Activated CD4-positive, alpha-beta T cell treated with anti-CD3 and anti-CD28 coated beads, Interleukin-2, Interleukin-4, amounts not matched to agents 100 ng/mL and 50 ng/mL, durations not matched to agents 16 hours and 8 hours (primary cell): ENCODE results near the gene ZNF638.

Experiments used
- DNase-seq: peaks from one replicate; pipeline ENCODE4 v3.0.0-alpha.2; 2020; ENCODE audit warnings: low spot score

ZNF638 gene

DNA sequence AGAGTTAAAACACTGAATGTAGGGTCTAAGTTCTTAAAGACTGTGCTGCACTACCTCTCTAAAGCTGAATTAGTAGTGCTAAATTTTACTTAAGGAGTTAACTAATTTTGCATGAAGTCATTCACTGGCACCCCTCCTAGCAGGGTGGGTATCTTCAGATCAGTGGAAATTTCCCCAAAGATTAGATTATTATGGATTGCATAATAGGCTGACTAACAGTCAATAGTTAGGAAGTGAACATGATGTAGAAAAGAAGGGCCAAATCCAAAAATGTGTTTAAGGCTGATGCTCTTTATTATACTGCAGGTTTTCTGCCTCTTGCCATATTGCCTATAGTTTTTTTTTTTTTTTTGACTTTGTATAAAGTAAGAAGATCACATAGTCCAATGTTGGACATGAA lies 5.2 kb downstream of the ZNF638 start:
- DNase-seq: no peak

DNA sequence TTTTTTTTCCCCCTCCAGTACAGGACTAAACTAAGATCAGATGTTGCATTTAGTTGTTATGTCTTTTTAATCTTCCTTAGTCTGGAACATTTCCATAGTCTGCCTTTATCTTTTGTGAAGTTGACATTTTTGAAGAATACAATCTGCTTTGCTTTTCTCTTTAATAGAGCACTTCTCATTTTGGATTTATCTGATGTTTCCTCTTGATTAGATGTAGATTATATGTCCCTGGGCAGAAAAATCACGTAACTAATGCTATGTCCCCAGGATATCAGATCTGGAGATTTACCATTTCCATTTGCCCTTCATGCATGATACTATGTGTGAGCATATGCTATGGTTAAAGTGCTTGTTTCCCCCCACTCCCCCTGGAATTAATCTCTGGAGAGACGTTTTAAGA lies 6.2 kb downstream of the ZNF638 start:
- DNase-seq: no peak

DNA sequence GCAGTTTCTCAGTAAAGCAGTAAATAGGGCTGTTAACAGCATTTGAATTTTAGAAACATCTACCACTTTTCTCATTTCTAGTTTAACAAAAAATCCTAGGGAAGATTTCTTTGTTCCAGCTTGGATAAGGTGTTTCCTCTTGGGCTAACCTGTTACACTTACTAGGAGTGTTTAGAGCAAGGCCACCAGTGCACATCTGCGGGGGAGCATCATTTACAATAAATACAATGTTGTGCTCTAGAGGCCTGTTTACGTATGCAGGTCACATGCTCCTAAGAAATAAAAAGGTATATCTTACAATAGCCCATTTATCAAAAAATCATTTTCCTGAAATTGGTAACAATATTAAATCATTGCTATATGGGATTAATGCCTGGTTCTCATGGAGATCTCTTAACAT lies 8.1 kb downstream of the ZNF638 start:
- DNase-seq: no peak

DNA sequence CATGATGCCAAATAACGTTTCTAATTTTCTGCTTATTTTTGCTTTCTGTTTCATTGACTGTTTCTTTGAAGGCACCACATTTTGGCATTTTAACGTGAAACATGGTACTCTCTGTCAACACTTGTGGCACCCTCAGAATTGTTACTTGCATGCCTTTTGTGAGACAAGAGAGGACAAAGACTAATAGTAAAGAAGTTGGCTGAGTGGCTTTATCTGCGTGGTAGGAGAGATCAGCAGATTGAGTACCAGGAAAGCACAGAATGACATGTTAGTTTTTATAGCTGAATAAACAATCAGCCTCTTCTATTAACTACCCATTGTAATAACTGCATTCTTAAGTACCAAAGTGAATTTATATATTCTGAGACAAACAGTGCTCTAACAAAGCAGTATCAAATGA lies 8.6 kb downstream of the ZNF638 start:
- DNase-seq: no peak

DNA sequence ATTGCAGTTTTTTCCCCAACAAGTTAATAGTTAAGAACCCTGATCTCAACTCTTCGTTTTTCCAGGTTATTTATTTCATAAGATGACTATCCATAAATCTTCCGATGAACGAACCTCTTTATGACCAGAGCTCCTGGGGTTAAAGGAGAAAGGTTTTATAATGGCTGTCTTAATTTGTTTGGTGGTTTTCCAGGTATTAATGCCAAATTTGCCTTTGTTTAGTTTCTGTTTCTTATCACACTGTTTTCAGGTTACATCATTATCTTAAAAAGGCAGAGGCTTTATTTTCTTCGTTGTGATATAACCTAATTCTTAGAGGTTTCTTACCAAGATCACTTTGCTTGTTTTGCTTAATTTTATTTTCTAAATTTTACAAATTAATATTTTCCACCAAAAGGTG lies 10.1 kb downstream of the ZNF638 start:
- DNase-seq: no peak

DNA sequence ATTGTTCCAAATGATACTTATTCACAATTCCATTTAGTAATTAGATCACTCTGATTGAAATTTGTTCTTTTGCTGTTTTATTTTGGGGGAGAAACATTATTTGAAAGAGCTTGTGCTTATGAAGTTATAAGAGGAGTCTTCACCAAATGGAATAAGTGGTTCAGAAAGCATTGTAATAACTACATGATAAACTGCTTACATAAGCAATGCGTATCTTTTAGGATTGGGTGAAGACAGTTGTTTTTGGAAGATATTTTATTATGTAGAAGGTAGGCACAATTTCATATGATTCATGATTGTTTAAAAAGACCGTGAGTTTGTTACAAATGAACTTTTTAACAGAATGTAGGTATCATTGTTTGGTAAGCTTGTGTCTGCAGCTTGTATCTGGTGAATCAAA lies 14.5 kb downstream of the ZNF638 start:
- DNase-seq: no peak

DNA sequence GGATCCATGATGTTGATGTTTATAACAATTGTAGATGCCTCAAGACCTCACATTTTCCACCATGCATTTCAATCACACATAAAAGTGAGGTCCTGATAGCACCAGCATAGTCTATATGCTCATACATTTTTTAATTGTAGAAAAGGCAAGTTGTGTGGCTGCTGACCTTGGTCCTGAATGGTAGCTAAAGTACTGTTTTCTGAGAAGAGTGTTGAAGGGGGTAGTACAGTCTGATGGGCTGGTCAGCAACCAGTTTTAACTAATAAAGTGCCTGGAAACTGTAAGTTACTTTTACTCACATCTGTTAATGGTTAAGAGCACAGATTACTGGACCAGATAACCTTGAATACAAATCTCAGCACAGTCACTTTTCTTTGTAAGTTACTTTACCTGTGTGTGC lies 15.9 kb downstream of the ZNF638 start:
- no peak for DNase-seq

DNA sequence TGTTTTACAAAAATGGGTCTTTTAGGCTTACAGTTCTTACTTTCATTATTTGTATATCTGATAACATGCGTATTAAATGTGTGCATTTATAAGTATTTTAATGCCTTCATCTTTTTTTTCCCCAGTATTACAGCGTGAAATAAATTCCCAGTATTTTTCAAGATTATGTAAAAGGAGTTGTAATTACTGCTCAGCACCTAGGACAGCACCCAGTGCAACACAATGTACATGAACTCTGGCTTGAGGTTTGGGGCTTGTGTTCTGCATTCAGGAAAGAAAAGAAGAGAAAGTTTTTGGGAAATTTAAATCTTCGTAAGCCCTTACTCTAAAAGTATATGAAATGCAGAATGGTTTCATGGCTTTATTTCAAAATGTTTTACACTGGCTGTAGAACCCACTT lies 16.7 kb downstream of the ZNF638 start:
- no peak for DNase-seq

DNA sequence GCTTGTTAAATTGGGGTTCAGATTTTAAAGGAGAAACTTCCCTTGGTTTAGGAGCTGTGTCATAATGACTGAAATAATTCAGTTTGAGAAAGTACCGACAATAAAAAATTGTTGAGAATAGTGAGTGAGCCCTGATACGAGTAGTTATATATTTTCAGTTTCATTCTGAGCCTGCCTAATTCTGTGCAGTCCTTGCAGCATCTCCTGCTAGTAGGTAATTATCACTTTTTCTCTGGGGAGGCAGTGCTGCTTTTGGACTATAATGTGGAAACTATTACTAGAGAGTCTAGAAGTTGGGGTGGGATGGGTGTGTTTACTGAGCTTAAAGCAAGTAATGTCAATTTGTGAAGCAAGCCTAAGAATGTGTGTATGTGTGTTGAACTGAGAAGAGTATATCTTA lies 21.7 kb downstream of the ZNF638 start:
- peak; percentile 39 for DNase-seq

DNA sequence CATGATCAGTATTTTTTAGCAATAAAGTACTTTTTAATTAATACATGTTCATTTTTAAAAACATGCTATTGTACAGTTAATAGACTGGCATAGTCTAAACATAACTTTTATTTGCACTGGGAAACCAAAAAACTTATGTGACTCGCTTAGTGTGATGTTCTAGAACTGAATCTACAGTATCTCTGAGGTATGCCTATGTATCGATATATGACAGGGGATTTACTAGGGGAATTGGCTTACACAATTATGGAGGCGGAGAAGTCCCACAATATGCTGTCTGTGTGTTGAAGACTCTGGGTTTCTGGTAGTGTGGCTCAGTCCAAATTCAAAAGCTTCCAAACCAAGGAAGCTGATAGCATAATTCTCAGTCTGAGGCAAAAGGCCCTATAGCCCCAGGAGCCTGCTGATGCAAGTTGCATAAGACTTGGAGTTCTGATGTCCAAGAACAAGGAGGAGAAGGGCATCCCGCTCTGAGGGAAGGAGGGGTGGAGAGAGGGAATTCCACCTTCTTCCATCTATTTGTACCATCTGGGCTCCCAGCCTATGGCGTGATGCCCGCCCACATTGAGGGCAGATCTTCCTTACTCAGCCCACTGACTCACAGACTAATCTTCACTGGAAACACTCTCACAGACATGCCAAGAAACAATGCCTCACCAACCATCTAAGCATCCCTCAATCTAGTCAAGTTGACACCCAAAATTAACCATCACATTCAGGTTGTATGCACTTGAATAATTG lies 27.5 kb downstream of the ZNF638 start:
- no peak for DNase-seq

DNA sequence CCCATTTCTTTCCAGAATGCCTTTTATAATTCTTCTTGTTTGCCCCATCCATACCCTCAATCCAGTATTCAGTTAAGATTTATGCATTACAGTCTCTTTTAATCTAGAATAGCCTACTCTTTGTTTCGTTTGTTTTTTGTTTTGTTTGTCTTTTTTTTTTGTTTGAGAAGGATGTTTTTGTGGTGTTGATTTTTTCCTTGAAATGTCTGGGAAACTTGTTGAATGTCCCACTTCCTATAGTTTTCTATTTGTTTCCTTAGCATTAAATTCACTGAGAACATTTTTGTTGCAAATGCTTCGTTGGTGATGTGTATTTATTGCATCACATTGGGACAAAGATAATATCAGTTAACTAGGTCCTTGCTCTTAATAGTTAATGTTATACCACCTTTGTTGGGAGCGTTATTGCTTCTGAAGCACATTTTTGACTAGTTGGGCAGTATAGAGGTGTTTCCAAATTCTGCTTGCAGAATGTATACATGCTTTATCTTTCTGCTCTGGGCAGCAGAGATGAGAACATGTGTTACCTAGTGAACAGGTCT lies 28.9 kb downstream of the ZNF638 start:
- no peak for DNase-seq

DNA sequence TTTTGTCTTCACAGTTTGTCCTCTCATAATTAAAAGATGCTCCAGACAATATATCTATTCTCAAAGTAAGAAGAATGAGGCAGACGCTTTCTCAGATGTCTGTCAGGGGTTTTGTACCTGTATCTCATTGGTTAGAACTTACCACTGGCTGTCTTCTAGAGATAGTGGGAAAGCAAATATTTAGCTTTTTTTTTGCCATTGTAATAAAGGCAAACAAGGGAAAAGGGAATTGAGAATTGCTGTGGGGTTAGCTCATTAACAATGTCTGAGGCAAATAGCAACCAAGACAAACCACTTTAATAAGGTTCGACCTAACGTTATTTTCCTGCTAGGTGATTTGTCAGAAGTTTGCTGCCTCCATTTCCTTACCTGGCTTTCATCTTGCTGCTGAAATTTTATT lies 30.0 kb downstream of the ZNF638 start:
- no peak for DNase-seq

DNA sequence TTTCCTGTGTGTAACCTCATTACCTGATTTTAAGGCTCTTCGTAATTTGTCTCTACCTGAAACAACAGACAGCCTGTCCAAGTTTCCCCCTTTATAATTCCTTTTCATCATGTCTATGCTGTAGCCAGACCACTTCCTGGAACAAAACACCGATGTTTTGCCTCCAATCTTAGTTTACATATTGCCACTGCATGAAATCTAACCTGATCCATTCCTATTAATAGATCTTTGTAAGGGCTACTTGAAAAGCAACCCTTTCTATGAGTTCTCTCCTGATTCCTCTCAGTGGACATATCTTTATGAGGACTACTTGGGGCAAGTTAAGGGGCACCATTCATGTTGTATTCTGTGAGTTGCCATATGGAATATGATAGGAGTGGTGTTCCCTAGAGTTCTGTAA lies 30.9 kb downstream of the ZNF638 start:
- no peak for DNase-seq

DNA sequence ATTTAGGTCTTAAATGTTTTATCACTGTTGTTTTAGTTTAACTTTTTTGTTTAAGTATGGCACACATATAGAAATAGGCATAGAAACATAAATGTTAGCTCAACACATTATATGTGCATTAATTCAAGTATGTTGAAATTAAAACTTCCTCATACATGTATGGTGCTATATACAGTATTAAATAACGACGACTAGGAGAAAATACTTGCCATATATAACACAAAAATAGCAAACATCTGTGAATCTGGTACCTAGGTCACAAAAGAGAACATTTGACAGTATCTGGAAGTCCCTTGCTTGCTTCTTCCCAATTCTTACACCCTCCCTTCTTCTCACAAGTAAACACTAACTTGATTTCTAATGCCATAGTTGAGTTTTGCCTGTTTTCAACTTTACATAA lies 38.4 kb downstream of the ZNF638 start:
- no peak for DNase-seq

DNA sequence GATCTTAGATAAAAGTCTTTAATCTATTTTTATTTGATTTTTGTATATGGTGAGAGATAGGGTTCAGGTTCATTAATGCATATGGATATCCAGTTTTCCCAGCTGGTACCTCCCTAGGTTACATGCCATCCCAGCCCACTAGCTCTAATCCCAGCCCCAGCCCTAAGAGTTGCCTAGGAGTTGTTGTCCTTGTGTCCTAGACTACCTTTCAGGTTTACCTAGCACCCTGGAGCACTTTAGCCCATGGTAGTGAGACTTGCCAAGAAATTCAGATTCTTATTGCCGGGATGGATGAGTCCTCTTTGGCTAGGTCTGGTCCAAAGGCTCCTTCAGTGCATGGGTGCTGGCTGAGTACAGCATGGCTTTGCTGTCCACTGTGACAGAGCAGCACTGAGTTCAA lies 40.5 kb downstream of the ZNF638 start:
- no peak for DNase-seq

DNA sequence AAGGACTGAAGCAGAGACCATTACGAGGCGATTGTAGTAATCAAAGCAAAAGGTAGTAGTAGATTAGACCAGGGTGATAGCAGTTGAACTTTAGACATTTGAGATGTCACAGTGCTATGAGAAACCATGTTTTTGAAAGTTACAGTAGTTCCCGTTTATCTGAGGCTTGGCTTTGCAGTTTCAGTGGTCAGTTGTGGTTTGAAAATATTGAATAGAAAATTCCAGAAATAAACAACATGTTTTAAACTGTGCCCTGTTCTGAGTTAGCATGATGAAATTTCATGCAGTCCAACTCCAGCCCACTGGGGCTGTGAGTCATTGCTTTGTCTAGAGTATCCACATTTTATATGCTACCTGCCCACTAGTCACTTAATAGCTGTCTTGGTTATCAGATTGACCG lies 47.5 kb downstream of the ZNF638 start:
- DNase-seq: no peak

DNA sequence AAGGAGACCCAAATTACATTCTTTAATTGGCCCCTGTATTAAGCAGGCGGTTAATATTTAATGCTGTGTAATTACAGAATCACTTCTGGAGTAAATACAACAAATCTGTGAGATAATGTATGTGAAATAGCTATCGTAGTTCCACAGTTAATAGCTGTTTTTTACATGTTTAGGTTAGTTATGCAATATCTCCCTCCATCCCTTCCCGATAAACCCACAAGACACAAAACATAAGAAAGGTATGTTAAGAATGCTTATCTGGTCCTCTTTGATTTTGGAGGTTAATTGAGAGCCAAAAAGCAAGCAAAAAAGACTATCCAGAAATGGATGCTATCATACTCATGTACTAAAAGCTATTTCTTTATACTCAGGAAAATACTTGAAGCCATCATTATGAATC lies 49.1 kb downstream of the ZNF638 start:
- no peak for DNase-seq

DNA sequence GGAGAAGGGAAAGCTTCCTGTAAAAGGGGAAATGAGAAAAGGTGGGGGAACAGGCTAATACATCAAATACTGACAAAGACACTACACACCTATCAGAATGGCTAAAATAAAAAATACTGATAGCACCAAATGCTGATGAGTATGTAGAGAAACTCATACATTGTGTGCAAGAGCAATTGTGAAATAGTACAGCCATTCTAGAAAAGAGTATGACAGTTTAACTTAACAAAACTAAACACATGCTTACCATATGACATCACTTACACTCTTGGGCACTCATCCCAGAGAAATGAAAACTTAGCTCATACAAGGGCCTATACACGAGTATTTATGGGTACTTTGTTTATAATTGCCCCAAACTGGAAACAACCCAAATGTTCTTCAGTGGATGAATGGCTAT lies 53.4 kb downstream of the ZNF638 start:
- no peak for DNase-seq

DNA sequence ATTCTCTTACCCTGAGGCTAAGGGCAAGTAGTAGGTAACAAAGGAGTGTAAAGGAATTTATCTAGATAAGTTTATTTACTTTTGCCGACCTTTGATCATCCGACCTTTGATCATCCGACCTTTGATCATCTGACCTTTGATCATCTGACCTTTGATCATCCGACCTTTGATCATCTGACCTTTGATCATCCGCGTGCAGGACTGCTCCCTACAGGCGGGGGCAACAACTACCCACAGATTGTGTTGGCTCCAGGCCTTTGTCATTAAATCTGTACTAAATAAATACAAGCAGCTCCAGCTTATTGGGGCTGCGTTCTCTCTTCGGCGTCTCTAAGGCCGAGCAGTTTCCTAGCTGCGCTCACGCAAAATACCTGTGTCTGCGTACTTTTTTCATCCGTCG lies 56.6 kb downstream of the ZNF638 start:
- DNase-seq: no peak

DNA sequence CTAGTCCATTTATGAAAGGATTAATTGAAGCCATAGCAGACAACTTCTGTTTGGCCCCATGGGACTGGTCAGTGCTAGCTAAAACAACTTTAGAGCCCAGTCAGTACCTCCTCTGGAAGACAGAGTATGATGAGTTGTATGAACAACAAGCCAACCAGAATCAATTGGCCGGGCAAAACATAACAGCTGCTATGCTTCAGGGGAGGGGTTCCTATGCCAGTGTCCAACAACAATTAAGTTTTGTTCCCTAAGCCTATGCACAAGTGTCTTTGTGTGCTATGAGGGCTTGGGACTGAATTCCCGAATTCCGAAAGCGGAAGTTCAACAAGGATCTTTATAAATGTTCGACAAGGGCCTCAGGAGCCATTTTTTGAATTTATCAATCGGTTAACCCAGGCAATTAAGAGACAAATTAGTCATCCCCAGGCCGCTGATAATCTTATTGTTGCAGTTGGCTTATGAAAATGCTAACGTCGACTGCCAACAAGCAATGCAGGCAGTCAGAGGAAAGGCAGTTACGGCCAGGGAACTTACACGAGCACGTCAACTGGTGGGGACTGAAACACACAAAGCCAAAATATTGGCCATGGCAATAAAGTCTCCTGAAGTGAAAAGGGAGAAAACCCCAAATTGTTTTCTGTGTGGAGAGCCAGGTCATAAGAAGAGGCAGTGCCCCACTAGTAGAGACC lies 57.9 kb downstream of the ZNF638 start:
- no peak for DNase-seq

DNA sequence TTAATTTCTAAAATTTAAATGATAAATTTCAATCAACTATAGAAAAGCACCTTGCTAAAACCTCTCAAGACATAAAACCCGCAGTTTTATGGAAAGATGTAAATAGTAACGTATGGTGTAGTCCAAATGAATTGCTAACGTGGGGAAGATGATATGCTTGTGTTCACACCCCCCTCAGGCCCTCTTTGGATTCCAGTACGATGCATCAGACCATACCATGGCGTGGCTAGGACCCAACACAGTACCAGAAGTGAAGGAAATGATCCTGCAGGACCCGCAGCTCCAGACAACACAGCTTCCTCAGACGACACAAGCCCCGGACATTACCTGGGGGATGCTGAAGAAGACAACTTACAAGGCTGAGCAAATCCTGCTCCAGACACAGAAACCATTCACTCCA lies 61.6 kb downstream of the ZNF638 start:
- no peak for DNase-seq

DNA sequence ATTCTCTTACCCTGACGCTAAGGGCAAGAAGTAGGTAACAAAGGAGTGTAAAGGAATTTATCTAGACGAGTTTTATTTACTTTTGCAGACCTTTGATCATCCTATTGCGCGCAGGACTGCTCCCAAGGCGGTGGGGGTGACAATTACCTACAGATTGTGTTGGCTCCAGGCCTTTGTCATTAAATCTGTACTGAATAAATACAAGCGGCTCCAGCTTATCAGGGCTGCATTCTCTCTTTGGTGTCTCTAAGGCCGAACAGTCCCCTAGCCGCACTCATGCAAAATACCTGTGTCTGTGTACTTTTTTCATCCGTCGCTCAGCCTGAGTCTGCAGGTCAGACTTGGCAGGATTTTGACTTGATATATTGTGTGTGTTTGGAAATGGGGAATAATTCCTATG lies 63.9 kb downstream of the ZNF638 start:
- no peak for DNase-seq

DNA sequence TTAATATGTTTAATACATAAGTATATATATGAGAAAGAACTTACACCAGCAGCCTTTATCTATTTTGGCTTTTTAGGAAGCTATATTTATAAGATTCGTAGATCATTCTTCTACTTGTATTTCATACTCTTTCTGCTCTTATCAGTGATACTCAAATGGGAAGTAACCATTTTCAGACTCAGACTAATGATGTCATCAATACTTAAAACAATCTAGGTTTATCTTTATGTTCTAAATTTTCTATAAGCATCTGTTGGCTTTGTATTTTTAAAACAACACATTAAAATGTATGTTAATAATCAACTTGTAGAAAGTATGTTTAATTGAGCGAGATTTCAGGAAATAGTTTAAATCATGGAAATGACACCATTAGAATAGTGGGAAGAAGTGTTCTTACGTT lies 70.8 kb downstream of the ZNF638 start:
- DNase-seq: no peak

DNA sequence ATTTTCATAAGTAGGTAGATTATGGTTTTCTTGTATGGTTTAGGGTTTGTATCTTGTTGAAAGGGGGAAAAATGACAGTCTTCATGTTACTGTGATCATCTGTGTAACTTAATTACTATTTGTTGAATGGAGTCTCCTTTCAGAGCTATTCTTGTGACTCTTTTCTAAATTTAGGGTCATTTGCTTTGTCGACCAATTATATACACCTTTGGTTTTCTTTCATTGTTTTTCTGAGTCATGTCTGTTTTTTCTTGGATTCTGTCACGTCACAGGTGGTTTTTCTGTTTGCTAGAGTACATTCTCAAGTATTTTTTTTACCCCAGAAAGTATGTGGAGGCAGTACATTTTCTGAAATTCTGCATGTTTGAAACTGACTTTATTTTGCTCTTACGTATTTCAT lies 78.0 kb downstream of the ZNF638 start:
- no peak for DNase-seq
